Epidermal melanocyte (primary cell): ENCODE measurements around the gene DLL3.
"Not testable (repeated sequence)": the region's sequence is repeated elsewhere in the genome, so short reads cannot be mapped to it uniquely, and the experiment has no call there.

Experiments used
- DNase-seq: peaks from one replicate; pipeline ENCODE4 v3.0.0; 2011; ENCODE audit warnings: low spot score; ENCODE audit not compliant: insufficient read length

Gene DLL3

GRCh38 chr19:39498798-39499642 lies at the start of gene DLL3:
TSS of gene DLL3 (plus strand) at chr19:39498947. CDS start at chr19:39498975, 28 bp downstream.
- no peak for DNase-seq

GRCh38 chr19:39449116-39449797 lies 49.5 kb upstream of the DLL3 start:
- DNase-seq, result no peak

GRCh38 chr19:39451257-39451656 lies 47.5 kb upstream of the DLL3 start:
- not testable (repeated sequence) for DNase-seq

GRCh38 chr19:39463403-39463802 lies 35.3 kb upstream of the DLL3 start:
- no peak for DNase-seq

- DNase-seq, result no peak
Observed at GRCh38 chr19:39465956-39466747, 32.6 kb upstream of the DLL3 start.

- no peak for DNase-seq
Observed at GRCh38 chr19:39467941-39468340, 30.8 kb upstream of the DLL3 start.

GRCh38 chr19:39469036-39469435 lies 29.7 kb upstream of the DLL3 start:
- no peak for DNase-seq

- no peak for DNase-seq
Observed at GRCh38 chr19:39469567-39469966, 29.2 kb upstream of the DLL3 start.

GRCh38 chr19:39470724-39471339 lies 27.9 kb upstream of the DLL3 start:
- no peak for DNase-seq

GRCh38 chr19:39471756-39472536 lies 26.8 kb upstream of the DLL3 start:
- no peak for DNase-seq

GRCh38 chr19:39472746-39473442 lies 25.9 kb upstream of the DLL3 start:
- no peak for DNase-seq

GRCh38 chr19:39473443-39473960 lies 25.2 kb upstream of the DLL3 start:
- DNase-seq, result no peak

- no peak for DNase-seq
Observed at GRCh38 chr19:39474139-39474620, 24.6 kb upstream of the DLL3 start.

GRCh38 chr19:39475748-39476147 lies 23.0 kb upstream of the DLL3 start:
- DNase-seq, result no peak

GRCh38 chr19:39479319-39479801 lies 19.4 kb upstream of the DLL3 start:
- not testable (repeated sequence) for DNase-seq

- no peak for DNase-seq
Observed at GRCh38 chr19:39479916-39480315, 18.8 kb upstream of the DLL3 start.

GRCh38 chr19:39480337-39481228 lies 18.2 kb upstream of the DLL3 start, which contains the start of gene TIMM50:
TSS of gene TIMM50 (plus strand) at chr19:39480838. CDS start at chr19:39480854, 16 bp downstream.
- DNase-seq, result peak; percentile 91

- no peak for DNase-seq
Observed at GRCh38 chr19:39481229-39481545, 17.6 kb upstream of the DLL3 start.
